ENCODE data around the gene ISG20L2. TPM values are rescaled to one million over a fixed set of nuclear protein-coding genes. Genes with fewer than 3 reads are reported as not detected.

ISG20L2 gene
- total and polyA plus RNA-seq, 3 donors from 2014 or later = 60.9 to 223 (median 150) TPM

GRCh38 chr1:156727492-156727891 is 1.1 kb downstream of the ISG20L2 start:
- Histone ChIP-seq H3K27ac (peak overlapping the region in 1 of 2 donors; percentile 98), H3K36me3 (ENCODE audit: low read depth, missing control alignments) (no peaks in the 10 kb centered on the region), H3K4me3 (peak overlapping the region; percentile 91), H3K4me1 (peaks cover 44% of the 10 kb centered on the region), H3K9me3 (no peaks in the 10 kb centered on the region), H3K27me3 (no peaks in the 10 kb centered on the region)
- intact Hi-C loops (cut with DNase I; ENCODE audit: low total_unique reads) = no loop called here
- WGBS, 2 donors = 41 to 47% methylated on average over 7 of the region's 7 CpGs
- no peak for DNase-seq
- TF ChIP-seq POLR2A (IDR thresholded peaks at IDR 0.05) = no peak
- TF ChIP-seq, protein P1, sequence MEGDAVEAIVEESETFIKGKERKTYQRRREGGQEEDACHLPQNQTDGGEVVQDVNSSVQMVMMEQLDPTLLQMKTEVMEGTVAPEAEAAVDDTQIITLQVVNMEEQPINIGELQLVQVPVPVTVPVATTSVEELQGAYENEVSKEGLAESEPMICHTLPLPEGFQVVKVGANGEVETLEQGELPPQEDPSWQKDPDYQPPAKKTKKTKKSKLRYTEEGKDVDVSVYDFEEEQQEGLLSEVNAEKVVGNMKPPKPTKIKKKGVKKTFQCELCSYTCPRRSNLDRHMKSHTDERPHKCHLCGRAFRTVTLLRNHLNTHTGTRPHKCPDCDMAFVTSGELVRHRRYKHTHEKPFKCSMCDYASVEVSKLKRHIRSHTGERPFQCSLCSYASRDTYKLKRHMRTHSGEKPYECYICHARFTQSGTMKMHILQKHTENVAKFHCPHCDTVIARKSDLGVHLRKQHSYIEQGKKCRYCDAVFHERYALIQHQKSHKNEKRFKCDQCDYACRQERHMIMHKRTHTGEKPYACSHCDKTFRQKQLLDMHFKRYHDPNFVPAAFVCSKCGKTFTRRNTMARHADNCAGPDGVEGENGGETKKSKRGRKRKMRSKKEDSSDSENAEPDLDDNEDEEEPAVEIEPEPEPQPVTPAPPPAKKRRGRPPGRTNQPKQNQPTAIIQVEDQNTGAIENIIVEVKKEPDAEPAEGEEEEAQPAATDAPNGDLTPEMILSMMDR (IDR thresholded peaks at IDR 0.05) = no peak

GRCh38 chr1:156726549-156727226 is 1.9 kb downstream of the ISG20L2 start:
- WGBS, 2 donors = 48 to 59% methylated on average over 15 of the region's 15 CpGs
- no peak for TF ChIP-seq POLR2A (IDR thresholded peaks at IDR 0.05)
- TF ChIP-seq, protein P1 (IDR thresholded peaks at IDR 0.05) = peak; percentile 18 to 54 (median 41)
- Histone ChIP-seq H3K27me3 (no peaks in the 10 kb centered on the region), H3K36me3 (ENCODE audit: low read depth, missing control alignments) (no peaks in the 10 kb centered on the region), H3K4me3 (no peak overlapping the region), H3K4me1 (peaks cover 44% of the 10 kb centered on the region), H3K9me3 (no peaks in the 10 kb centered on the region), H3K27ac (peak overlapping the region in 1 of 2 donors; percentile 19)
- intact Hi-C loops (cut with DNase I; ENCODE audit: low total_unique reads) = no loop called here
- peak; percentile 75 for DNase-seq

- Histone ChIP-seq H3K9me3 (no peaks in the 10 kb centered on the region), H3K4me1 (peaks cover 44% of the 10 kb centered on the region), H3K36me3 (ENCODE audit: low read depth, missing control alignments) (no peaks in the 10 kb centered on the region), H3K4me3 (peak overlapping the region in 1 of 2 donors; percentile 14), H3K27me3 (no peaks in the 10 kb centered on the region), H3K27ac (peak overlapping the region in 1 of 2 donors; percentile 19)
- peak; percentile 95 for DNase-seq
- 4 to 12% methylated on average over 18 of the region's 18 CpGs for WGBS, 2 donors
- no peak for TF ChIP-seq POLR2A (IDR thresholded peaks at IDR 0.05)
- TF ChIP-seq, protein P1 (IDR thresholded peaks at IDR 0.05) = peak; percentile 90 to 93 (median 93)
- intact Hi-C loops (cut with DNase I; ENCODE audit: low total_unique reads) = no loop called here
Observed at GRCh38 chr1:156725683-156726280, 2.8 kb downstream of the ISG20L2 start.

DNA sequence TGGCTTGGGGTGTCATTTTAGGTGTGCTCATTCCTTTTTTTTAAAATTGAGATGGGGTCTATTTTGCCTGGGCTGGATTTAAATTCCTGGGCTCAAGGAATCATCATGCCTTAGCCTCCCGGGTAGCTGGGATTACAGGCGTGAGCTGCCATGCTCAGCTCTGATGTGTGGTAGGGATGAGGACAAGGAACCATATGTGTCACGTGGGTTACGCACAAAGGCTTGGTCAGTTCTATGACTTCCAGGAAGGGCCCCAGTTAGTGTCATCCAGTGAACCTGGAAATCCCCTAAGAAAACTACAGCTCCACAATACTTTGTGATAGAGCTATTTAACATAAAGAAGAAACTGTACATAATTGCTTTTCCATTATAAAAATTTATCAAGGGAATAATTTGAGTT is 7.0 kb downstream of the ISG20L2 start:
- H3K36me3 ChIP-seq (ENCODE audit: low read depth, missing control alignments) = no peaks in the 10 kb centered on the region
- TF ChIP-seq, protein P1 (IDR thresholded peaks at IDR 0.05) = no peak
- TF ChIP-seq POLR2A (IDR thresholded peaks at IDR 0.05) = no peak

More for the DNA sequence above, 7.0 kb downstream of the ISG20L2 start:
- H3K4me3 ChIP-seq = no peak overlapping the region
- H3K9me3 ChIP-seq = no peaks in the 10 kb centered on the region
- H3K27ac ChIP-seq = no peak overlapping the region
- H3K4me1 ChIP-seq = peaks cover 24% of the 10 kb centered on the region
- WGBS, 2 donors = 79 to 86% methylated on average over 4 of the region's 4 CpGs
- no peaks in the 10 kb centered on the region for H3K27me3 ChIP-seq
- intact Hi-C loops (cut with DNase I; ENCODE audit: low total_unique reads) = no loop called here
- DNase-seq = no peak
